ENCODE results near the gene DDRGK1.

Gene DDRGK1

DNA sequence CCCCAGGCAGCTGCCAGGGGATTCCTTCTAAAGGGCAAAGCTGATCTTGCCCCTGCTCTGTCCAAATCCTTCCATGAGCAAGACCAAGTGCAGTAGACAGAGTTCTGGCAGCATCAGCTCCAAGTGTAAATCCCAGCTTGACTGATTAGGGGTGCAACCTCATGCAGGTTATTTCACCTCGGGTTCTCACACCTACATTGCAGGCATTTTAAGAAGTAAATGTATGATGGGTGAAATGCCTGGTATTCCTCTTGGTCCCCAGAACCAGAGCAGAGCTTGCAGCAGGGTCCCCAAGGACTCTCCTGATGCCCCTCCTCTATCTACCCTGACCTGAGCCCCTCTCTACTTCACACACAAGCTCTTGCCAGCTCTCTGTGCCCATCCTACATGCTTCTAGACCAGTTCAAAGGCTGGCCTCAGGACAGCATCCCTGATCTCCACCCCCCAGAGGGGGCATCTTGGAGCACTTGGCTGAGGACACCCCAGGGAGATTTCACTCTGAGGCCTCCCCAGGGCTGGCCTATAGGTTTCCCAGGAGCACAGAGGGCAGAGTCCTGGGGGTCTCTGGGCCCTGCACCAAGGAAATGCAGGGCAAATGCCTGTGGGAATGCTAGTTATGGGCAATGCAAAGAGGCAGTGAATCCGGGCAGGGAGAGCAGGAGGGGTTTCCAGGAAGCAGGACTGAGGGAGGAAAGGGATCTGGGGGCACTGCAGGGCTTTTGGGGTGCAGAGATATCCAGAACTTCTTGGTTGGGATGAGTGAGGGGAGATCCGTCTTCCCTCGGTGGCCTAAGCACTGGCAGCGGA lies 32.2 kb downstream of the DDRGK1 start:
- Histone ChIP-seq H3K9me2 (replicated peaks; ENCODE audit: control insufficient read depth, low read length) (no peaks in the 10 kb centered on the region), H3K79me2 (ENCODE audit: control insufficient read depth, low read length) (no peaks in the 10 kb centered on the region), H4K20me1 (ENCODE audit: control insufficient read depth, insufficient read depth, low read depth, low read length) (no peaks in the 10 kb centered on the region), H3K4me3 (ENCODE audit: low read length) (peak overlapping the region; percentile 86), H3K4me2 (ENCODE audit: low read length) (peak overlapping the region; percentile 99), H3F3A (ENCODE audit: control insufficient read depth, insufficient read depth) (peaks cover 6% of the 10 kb centered on the region; the same call in 1 of the 2 replicates), H3K27ac (ENCODE audit: low read depth, low read length) (no peak overlapping the region), H3K4me1 (ENCODE audit: control insufficient read depth, low read length) (peaks cover 14% of the 10 kb centered on the region), H3K36me3 (ENCODE audit: control insufficient read depth, low read length) (no peaks in the 10 kb centered on the region), H3K27me3 (ENCODE audit: control insufficient read depth, low read length) (peaks cover 62% of the 10 kb centered on the region), H3K9me3 (ENCODE audit: control insufficient read depth, insufficient read depth, low read length) (no peaks in the 10 kb centered on the region)
- TF ChIP-seq, protein P1, sequence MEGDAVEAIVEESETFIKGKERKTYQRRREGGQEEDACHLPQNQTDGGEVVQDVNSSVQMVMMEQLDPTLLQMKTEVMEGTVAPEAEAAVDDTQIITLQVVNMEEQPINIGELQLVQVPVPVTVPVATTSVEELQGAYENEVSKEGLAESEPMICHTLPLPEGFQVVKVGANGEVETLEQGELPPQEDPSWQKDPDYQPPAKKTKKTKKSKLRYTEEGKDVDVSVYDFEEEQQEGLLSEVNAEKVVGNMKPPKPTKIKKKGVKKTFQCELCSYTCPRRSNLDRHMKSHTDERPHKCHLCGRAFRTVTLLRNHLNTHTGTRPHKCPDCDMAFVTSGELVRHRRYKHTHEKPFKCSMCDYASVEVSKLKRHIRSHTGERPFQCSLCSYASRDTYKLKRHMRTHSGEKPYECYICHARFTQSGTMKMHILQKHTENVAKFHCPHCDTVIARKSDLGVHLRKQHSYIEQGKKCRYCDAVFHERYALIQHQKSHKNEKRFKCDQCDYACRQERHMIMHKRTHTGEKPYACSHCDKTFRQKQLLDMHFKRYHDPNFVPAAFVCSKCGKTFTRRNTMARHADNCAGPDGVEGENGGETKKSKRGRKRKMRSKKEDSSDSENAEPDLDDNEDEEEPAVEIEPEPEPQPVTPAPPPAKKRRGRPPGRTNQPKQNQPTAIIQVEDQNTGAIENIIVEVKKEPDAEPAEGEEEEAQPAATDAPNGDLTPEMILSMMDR (IDR thresholded peaks at IDR 0.05; ENCODE audit: low read depth, low read length, poor library complexity, severe bottlenecking) = no peak
- TF ChIP-seq EZH2phosphoT487 (IDR thresholded peaks at IDR 0.05; ENCODE audit: borderline replicate concordance, low read length) = no peak

DNA sequence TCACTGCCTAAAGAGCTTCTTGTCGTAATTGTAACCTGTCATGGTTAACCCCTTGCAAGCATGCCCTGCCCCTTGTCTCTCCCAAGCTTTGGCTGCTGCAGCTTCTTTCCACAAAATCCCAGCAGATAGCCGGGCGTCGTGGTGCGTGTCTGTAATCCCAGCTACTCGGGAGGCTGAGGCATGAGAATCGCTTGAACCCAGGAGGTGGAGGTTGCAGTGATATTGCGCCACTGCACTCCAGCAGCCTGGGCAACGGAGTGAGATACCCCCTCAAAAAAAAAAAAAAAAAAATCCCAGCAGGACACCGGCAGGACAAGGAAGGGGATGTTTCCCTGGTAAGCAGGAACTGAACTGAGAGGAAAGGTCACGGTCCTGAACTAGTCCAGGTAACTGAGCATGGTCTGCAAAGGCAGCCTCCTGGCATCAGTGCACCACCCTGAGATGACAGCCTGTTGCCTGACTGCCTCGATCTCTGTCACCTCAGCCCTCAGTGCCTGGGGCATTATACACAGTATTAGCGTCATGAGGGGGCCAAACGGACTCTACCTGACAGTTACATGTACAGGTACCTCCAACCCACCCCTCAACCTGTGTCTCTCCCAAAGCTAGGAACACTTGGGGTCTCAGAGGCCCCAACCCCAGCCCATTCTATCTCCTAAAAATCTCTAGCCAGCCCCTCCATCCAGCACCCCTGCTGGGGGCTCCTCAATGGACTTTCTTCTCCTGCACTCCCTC lies 32.9 kb downstream of the DDRGK1 start:
- TF ChIP-seq, protein P1 (IDR thresholded peaks at IDR 0.05; ENCODE audit: low read depth, low read length, poor library complexity, severe bottlenecking) = no peak
- TF ChIP-seq EZH2phosphoT487 (IDR thresholded peaks at IDR 0.05; ENCODE audit: borderline replicate concordance, low read length) = no peak
- H3K36me3 ChIP-seq (ENCODE audit: control insufficient read depth, low read length) = no peaks in the 10 kb centered on the region
- peaks cover 14% of the 10 kb centered on the region for H3K4me1 ChIP-seq (ENCODE audit: control insufficient read depth, low read length)

DNA sequence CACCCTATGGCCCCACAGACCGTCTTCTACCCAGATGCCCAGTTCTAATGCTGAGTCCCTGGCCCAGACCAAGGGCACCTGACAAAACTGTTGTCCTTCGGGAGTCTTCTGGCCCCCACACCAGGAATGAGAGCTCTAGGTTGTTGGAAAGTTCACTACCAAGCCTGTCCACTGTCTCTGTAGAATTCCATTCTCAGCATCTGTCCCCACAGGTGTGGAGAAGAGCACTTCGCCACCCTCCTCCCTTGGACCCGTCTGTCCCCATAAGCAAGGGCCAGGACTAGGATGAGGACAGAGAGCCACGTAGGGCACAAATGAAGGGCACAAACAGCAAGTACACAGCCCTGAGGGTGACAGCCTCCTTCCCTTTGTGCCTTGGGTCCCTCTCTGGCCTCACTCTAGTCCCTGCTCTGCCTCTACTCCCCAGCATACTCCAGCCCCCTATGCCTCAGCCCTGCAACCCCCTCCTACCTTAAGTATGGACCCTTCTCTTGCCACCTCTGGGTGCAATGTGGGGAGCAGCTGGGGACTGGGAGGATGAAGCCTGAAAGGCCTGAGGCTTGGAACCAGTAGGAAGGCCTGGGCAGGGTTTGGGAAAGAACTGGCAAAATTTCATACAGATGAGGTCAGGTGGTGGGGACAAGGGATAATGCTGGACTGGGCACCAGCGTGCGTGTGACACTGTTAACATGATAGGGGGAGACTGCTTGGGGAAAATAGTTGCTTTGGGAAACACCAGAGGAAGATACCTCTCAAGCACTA lies 35.5 kb downstream of the DDRGK1 start:
- Histone ChIP-seq H3K9me2 (replicated peaks; ENCODE audit: control insufficient read depth, low read length) (no peaks in the 10 kb centered on the region), H3K79me2 (ENCODE audit: control insufficient read depth, low read length) (no peaks in the 10 kb centered on the region), H3K9me3 (ENCODE audit: control insufficient read depth, insufficient read depth, low read length) (no peaks in the 10 kb centered on the region), H3K4me3 (ENCODE audit: low read length) (no peak overlapping the region), H3K4me1 (ENCODE audit: control insufficient read depth, low read length) (peaks cover 10% of the 10 kb centered on the region), H3F3A (ENCODE audit: control insufficient read depth, insufficient read depth) (no peaks in the 10 kb centered on the region), H3K27me3 (ENCODE audit: control insufficient read depth, low read length) (peaks cover 47% of the 10 kb centered on the region), H3K36me3 (ENCODE audit: control insufficient read depth, low read length) (no peaks in the 10 kb centered on the region), H3K27ac (ENCODE audit: low read depth, low read length) (no peak overlapping the region), H4K20me1 (ENCODE audit: control insufficient read depth, insufficient read depth, low read depth, low read length) (no peaks in the 10 kb centered on the region), H3K4me2 (ENCODE audit: low read length) (no peak overlapping the region)
- no peak for TF ChIP-seq EZH2phosphoT487 (IDR thresholded peaks at IDR 0.05; ENCODE audit: borderline replicate concordance, low read length)
- TF ChIP-seq, protein P1 (IDR thresholded peaks at IDR 0.05; ENCODE audit: low read depth, low read length, poor library complexity, severe bottlenecking) = no peak

More for the DNA sequence above, 32.9 kb downstream of the DDRGK1 start:
- Histone ChIP-seq H4K20me1 (ENCODE audit: control insufficient read depth, insufficient read depth, low read depth, low read length) (no peaks in the 10 kb centered on the region), H3K4me2 (ENCODE audit: low read length) (no peak overlapping the region), H3K27me3 (ENCODE audit: control insufficient read depth, low read length) (peaks cover 62% of the 10 kb centered on the region), H3F3A (ENCODE audit: control insufficient read depth, insufficient read depth) (peaks cover 6% of the 10 kb centered on the region; the same call in 1 of the 2 replicates), H3K27ac (ENCODE audit: low read depth, low read length) (no peak overlapping the region), H3K9me2 (replicated peaks; ENCODE audit: control insufficient read depth, low read length) (no peaks in the 10 kb centered on the region), H3K9me3 (ENCODE audit: control insufficient read depth, insufficient read depth, low read length) (no peaks in the 10 kb centered on the region), H3K4me3 (ENCODE audit: low read length) (no peak overlapping the region), H3K79me2 (ENCODE audit: control insufficient read depth, low read length) (no peaks in the 10 kb centered on the region)
